GM21515 (cell line): ENCODE data around the gene CCND1.

Experiments used
- ATAC-seq: cut with Tn5 transposase; IDR thresholded peaks from one replicate; pipeline ENCODE4 v1.9.1; 2021; ENCODE audit not compliant: unreplicated experiment

The CCND1 gene

GRCh38 chr11:69640995-69641581, at the start of gene CCND1:
TSS of gene CCND1 (plus strand) at chr11:69641156. CDS start at chr11:69641314, 158 bp downstream.
- no peak for ATAC-seq

DNA sequence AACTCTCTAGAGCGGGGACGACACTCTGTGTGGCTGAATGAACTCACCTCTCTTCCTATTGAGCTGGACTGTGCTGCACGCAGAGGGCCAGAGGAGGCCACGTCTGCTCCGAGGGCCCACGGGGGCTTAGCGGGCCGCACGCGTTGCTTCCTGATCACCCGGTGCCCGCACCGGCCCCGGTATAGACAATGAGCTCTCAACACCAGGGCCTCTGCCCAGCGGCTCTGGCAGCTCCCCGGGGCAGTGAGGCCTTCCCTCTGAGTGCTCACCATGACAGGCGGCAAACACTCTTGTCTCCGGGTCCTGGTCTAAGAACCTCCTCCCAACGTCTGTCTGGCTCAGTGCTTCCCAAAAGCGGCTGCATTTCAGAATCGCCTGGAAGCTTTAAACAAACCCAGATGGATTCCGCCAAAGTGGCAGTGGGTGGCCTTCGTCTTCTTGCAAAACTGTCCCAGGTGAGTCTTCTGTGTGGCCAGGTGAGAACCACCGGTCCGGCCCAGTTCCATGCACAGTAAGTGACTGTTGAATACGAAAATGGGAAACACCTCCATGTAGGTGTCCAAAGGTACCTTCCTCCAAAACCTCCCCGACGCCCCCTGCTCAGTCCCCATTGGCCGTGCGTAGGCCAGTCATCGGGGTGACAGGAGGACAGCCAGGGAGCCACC, 47.8 kb upstream of the CCND1 start:
- ATAC-seq = no peak

GRCh38 chr11:69593851-69594250, 47.1 kb upstream of the CCND1 start:
- no peak for ATAC-seq

- ATAC-seq = no peak
Observed at GRCh38 chr11:69594481-69594880, 46.5 kb upstream of the CCND1 start.

- ATAC-seq = no peak
Observed at GRCh38 chr11:69595805-69596665, 44.9 kb upstream of the CCND1 start.

DNA sequence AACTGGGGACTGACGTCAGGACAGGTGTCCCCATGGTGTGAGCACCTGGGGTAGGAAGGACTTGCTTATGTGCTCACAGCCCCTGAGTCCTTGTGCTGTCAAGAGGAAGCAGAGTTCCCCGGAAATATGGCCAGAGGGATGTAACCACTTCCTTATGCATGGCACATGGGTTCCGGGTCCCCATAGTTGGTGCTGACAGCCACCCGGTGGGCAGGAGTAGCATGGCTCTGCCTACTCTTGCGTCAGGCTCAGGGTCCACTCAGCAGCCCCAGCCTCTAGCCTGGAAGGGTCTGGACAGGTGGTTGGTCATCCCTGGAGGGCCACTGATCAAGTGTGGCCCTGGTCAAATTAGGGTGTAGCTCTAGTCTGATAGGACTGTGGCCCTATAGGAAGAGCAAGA, 42.8 kb upstream of the CCND1 start:
- ATAC-seq = no peak

DNA sequence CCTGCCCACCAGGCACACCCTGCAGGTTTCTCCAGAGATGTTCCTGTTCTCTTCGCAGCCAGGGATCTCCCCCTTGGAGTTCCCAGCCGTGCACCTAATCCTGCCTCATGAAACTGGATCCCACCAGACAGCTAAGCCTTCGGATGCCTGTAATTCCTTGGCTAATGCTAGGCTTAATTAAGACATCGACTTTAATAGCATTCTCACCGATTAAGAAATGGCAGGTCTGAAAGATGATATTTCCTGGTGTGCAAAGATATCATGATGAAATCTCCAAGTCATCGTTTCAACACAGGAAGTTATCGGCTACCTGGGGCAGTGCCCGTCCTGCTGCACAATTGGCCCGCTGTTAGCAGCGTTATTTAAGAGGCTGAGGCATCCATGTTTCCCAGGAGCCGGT, 41.5 kb upstream of the CCND1 start:
- no peak for ATAC-seq

DNA sequence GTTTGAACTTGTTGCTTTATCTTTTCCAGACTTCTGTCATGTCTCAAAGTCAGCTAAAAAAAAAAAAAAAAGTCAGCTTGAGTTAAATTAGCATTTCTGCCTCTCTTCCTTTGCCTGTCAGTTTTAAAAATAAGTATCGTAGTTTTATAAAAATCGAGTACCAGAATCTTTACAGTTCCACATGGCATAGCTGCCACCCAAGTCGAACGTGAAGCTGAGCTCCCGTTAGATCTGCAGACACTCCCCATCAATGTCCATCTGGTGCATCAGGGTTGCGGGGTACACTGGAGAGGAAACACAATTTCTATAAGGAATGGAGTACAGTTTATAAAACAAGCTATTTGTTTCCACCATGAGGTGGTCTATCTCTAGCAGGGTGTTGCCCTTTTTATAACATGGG, 41.0 kb upstream of the CCND1 start:
- ATAC-seq = no peak

- no peak for ATAC-seq
Observed at GRCh38 chr11:69601011-69601975, 39.7 kb upstream of the CCND1 start.

GRCh38 chr11:69603111-69603836, 37.7 kb upstream of the CCND1 start:
- ATAC-seq = no peak

DNA sequence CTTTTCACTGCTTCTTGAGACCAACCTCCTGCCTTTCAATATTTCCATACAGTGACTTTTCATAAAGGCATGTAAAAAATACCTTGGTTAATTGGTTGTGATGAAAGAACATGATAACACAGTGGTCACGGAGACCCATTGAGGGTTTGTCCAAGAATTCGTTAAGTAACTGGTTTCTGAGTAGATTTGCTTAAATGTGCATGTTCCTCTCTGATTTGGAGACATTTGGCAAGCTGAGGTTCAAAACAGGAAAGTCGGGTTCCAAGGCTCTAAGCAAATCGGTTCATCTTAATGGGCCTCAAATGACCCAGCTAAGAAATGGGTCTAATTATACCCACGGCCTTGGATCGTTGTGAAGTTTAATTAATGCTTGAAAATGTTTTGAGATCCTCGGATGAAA, 36.9 kb upstream of the CCND1 start:
- ATAC-seq = no peak

- ATAC-seq = no peak
Observed at GRCh38 chr11:69605737-69606526, 35.0 kb upstream of the CCND1 start.

GRCh38 chr11:69609351-69609750, 31.6 kb upstream of the CCND1 start:
- ATAC-seq = no peak

GRCh38 chr11:69611548-69612526, 29.1 kb upstream of the CCND1 start:
- no peak for ATAC-seq

DNA sequence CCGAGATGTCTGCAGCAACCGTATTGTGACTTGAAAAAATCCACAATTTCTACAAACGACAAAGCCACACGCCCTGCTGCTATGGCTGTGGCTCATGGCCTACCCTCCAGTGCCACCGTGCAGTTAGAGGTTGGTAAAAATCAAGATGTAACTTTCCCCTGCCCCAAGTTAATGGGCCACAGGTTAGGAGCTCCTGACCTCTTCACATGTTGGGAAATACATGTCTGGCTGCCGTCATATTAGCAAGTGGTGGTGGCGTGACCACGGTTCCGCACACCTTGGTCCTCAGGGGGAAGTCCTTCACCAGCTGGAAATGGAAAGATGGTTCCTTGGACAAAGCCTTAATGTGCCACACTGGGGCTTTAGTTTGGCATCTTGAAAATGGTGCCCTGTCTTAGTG, 27.4 kb upstream of the CCND1 start:
- ATAC-seq = no peak

- ATAC-seq = no peak
Observed at GRCh38 chr11:69614085-69614484, 26.9 kb upstream of the CCND1 start.

GRCh38 chr11:69615545-69616278, 25.2 kb upstream of the CCND1 start:
- no peak for ATAC-seq

DNA sequence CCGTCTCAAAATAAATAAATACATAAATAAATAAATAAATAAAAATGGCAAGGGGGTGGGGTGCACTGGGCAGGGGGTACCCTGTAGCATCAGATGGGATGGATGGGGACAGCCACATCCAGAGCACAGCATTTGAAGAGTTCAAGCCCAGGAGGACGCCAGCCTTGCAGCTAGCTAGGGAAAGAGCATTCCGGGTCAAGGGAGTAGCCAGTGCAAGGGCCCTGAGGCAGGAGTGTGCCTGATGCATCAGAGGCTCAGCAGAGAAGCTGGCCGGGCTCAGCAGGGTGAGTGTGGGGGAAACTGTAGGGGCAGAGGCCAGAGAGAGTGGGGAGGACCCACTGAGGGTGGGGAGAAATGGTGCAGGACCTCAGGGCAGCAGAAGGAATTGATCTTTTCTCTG, 23.7 kb upstream of the CCND1 start:
- no peak for ATAC-seq
